GM19395 (cell line): ENCODE results near the gene STARD10.
A peak's percentile ranks its signal among the peaks of the same experiment; 100 is the strongest.
"Not testable (repeated sequence)": the region's sequence is repeated elsewhere in the genome, so short reads cannot be mapped to it uniquely, and the experiment has no call there.

Experiments
- ATAC-seq: cut with Tn5 transposase; IDR thresholded peaks from one replicate; pipeline ENCODE4 v1.9.1; 2021; ENCODE audit warnings: mild to moderate bottlenecking, moderate library complexity; ENCODE audit not compliant: unreplicated experiment

The STARD10 gene

GRCh38 chr11:72793425-72794367 lies at the start of gene STARD10:
STARD10 (minus strand) TSS chr11:72794047; CDS start chr11:72781181, 12,866 bp downstream.
- ATAC-seq, result peak; percentile 84

GRCh38 chr11:72842653-72843330 lies 48.9 kb upstream of the STARD10 start:
- ATAC-seq, result no peak

DNA sequence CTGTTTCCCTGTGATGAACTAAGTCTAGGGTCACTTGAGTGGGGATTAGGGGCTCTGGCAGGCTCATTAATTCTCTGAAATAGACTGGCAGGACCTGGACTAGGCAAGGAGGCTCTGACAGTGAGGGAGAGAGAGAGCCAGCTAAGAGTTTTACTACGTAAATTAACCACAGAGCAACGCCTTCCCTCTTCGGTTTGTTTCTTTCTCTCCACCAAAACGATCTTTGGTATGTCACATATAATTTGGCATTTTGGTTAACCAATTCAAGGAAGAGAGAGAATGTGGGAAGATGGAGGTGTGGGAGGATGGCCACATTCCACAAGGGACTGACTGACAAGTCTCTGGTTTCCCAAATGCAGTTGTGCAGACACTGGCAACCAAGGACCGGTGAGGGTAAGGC lies 48.3 kb upstream of the STARD10 start:
- no peak for ATAC-seq

- ATAC-seq, result no peak
These were observed 47.5 kb upstream of the STARD10 start for GRCh38 chr11:72841397-72841796.

GRCh38 chr11:72840780-72841179 lies 46.9 kb upstream of the STARD10 start:
- ATAC-seq, result no peak

- ATAC-seq, result no peak
These were observed 45.0 kb upstream of the STARD10 start for GRCh38 chr11:72838691-72839305.

- no peak for ATAC-seq
These were observed 42.3 kb upstream of the STARD10 start for GRCh38 chr11:72836111-72836510.

- no peak for ATAC-seq
These were observed 41.1 kb upstream of the STARD10 start for GRCh38 chr11:72834905-72835304.

- no peak for ATAC-seq
These were observed 40.1 kb upstream of the STARD10 start for GRCh38 chr11:72833811-72834493.

GRCh38 chr11:72833083-72833733 lies 39.4 kb upstream of the STARD10 start:
- ATAC-seq, result no peak

- no peak for ATAC-seq
These were observed 38.6 kb upstream of the STARD10 start for GRCh38 chr11:72832301-72833082.

GRCh38 chr11:72831521-72832300 lies 37.9 kb upstream of the STARD10 start:
- ATAC-seq, result no peak

DNA sequence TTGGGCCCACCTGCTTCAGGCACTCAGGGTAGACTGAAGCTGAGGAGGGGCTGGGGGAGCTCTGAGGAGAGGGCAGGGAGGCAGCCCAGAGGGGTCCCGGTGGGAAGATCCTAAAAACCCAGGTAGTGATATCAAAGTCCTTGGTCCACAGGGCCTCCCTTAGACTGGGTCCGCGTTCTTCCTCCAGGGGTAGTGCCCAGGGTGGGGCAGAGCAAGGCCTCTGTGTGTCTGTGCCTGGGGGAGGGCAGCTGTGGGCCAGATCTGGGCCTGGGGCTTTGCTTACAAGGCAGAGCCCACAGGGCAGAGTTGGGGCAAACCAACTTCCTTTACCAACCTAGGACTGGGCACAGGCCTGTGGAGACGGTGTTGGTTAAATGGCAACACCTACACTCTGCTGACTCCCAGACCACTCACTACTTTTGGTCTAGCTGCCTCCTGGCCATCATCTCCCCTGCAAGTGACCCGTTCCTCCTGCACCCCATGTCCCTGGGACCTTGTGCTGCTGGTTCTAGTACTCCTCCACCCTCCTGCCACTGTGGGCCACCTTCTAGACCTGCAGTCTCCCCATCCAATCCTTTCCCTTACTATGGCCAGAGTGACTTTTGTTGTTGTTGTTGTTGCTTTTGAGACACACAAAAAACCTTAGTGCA lies 36.2 kb upstream of the STARD10 start:
- no peak for ATAC-seq

DNA sequence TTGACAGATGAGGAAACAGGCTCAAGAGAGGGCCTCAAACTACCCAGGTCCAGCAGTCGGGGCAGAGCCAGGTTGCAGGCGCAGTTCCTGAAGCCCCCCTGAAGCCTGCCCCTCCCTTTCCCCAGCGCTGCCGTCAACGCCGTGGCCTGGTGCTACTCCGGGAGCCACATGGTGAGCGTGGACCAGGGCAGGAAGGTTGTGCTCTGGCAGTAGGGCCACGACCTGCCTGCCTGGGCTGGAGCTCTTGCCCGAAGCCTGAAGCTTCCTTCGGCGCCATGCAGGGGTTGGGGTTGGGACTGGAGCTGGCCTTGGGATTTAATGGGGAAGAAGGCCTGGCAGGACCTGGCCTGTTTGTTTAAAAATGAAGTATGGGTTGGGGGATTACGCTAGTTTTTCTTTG lies 35.3 kb upstream of the STARD10 start:
- no peak for ATAC-seq

- ATAC-seq, result no peak
These were observed 34.9 kb upstream of the STARD10 start for GRCh38 chr11:72828692-72829101.

DNA sequence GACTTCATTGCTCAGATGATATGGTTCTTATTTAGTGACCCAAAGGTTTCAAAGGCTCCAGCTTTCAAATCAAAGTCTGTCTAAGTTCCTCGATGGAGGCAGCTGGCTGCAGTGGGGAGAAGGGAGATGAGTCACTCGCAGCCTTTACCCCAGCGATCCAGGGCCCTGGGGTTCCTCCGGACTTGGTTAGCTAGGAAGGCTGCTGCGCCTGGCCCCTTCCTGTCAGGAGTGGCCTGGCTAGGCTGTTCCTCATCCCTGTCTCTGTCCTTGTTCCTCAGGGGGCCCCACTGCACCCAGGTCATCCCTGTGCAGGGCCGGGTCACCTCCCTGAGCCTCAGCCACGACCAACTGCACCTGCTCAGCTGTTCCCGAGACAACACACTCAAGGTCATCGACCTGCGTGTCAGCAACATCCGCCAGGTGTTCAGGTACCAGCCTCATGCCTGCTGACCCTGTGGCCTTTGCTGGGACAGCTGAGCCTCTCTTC lies 34.3 kb upstream of the STARD10 start:
- no peak for ATAC-seq

- not testable (repeated sequence) for ATAC-seq
These were observed 33.8 kb upstream of the STARD10 start for GRCh38 chr11:72827656-72828055.

DNA sequence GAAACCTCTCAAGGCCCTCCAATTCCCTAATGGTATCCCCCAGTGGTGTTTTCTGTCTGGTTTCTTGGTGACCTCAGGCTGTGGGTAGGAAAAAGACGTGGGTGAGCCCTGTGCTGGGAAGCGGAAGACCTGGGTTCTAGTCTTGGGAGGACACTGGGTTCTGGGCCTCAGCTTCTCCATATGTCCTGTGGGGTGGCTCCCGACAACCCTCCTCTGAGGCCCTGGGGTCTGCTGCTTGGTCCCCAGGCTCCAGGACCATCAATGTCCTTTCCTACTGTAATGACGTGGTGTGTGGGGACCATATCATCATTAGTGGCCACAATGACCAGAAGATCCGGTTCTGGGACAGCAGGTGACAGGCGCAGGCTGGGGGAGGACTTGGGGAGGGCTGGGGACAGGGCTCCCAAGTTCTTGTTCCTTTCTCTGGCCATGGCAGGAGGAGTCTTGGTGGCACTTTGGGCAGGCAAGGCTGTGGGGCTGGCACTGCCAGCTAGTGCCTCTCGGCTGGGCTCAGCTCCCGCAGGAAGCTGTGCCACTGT lies 33.2 kb upstream of the STARD10 start:
- no peak for ATAC-seq
